Activated CD4-positive, alpha-beta T cell treated with anti-CD3 and anti-CD28 coated beads, Interleukin-2, amount 50 U/mL, for 48 hours (primary cell): ENCODE data around the gene TANK.

Experiments used
- DNase-seq, 2 experiments: peaks; one replicate each; pipeline ENCODE4 v3.0.0-alpha.2; 2020

TANK gene

GRCh38 chr2:161134547-161135518 lies 25.4 kb upstream of the TANK start:
- DNase-seq: no peak

- DNase-seq: no peak
Measured at GRCh38 chr2:161135951-161136593, 24.2 kb upstream of the TANK start.

GRCh38 chr2:161136696-161137324 lies 23.4 kb upstream of the TANK start:
- no peak for DNase-seq

- DNase-seq: peak in 1 of 2 experiments; percentile 28
Measured at GRCh38 chr2:161138429-161138828, 21.8 kb upstream of the TANK start.

GRCh38 chr2:161139098-161139987 lies 20.9 kb upstream of the TANK start:
- DNase-seq: no peak

- peak; percentile 31 to 50 for DNase-seq
Measured at GRCh38 chr2:161141033-161141432, 19.2 kb upstream of the TANK start.

- no peak for DNase-seq
Measured at GRCh38 chr2:161146209-161146775, 13.9 kb upstream of the TANK start.

- no peak for DNase-seq
Measured at GRCh38 chr2:161146996-161147395, 13.2 kb upstream of the TANK start.

GRCh38 chr2:161147856-161148255 lies 12.4 kb upstream of the TANK start:
- DNase-seq: no peak

GRCh38 chr2:161150704-161151103 lies 9.5 kb upstream of the TANK start:
- DNase-seq: no peak

- DNase-seq: no peak
Measured at GRCh38 chr2:161152302-161152701, 7.9 kb upstream of the TANK start.

- DNase-seq: no peak
Measured at GRCh38 chr2:161158882-161159281, 1.3 kb upstream of the TANK start.

GRCh38 chr2:161159456-161160225 lies 587 bp upstream of the TANK start:
- no peak for DNase-seq

- no peak for DNase-seq
Measured at GRCh38 chr2:161161074-161161706, 962 bp downstream of the TANK start.

GRCh38 chr2:161163440-161163839 lies 3.2 kb downstream of the TANK start:
- DNase-seq: no peak

GRCh38 chr2:161164161-161164560 lies 3.9 kb downstream of the TANK start:
- no peak for DNase-seq

- DNase-seq: no peak
Measured at GRCh38 chr2:161165266-161165665, 5.0 kb downstream of the TANK start.

GRCh38 chr2:161165811-161166210 lies 5.6 kb downstream of the TANK start:
- DNase-seq: no peak

GRCh38 chr2:161166538-161167409 lies 6.5 kb downstream of the TANK start:
- peak; percentile 61 to 74 for DNase-seq

- no peak for DNase-seq
Measured at GRCh38 chr2:161169335-161169734, 9.1 kb downstream of the TANK start.
